ENCODE measurements around the gene COL8A2.

Gene COL8A2

GRCh38 chr1:36126005-36126716 is 1.1 kb upstream of the COL8A2 start (continued):
- TF ChIP-seq, protein P1, sequence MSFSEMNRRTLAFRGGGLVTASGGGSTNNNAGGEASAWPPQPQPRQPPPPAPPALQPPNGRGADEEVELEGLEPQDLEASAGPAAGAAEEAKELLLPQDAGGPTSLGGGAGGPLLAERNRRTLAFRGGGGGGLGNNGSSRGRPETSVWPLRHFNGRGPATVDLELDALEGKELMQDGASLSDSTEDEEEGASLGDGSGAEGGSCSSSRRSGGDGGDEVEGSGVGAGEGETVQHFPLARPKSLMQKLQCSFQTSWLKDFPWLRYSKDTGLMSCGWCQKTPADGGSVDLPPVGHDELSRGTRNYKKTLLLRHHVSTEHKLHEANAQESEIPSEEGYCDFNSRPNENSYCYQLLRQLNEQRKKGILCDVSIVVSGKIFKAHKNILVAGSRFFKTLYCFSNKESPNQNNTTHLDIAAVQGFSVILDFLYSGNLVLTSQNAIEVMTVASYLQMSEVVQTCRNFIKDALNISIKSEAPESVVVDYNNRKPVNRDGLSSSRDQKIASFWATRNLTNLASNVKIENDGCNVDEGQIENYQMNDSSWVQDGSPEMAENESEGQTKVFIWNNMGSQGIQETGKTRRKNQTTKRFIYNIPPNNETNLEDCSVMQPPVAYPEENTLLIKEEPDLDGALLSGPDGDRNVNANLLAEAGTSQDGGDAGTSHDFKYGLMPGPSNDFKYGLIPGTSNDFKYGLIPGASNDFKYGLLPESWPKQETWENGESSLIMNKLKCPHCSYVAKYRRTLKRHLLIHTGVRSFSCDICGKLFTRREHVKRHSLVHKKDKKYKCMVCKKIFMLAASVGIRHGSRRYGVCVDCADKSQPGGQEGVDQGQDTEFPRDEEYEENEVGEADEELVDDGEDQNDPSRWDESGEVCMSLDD (tag by site-specific recombination; IDR thresholded peaks at IDR 0.05): peak; percentile 85
- TF ChIP-seq, protein P2, sequence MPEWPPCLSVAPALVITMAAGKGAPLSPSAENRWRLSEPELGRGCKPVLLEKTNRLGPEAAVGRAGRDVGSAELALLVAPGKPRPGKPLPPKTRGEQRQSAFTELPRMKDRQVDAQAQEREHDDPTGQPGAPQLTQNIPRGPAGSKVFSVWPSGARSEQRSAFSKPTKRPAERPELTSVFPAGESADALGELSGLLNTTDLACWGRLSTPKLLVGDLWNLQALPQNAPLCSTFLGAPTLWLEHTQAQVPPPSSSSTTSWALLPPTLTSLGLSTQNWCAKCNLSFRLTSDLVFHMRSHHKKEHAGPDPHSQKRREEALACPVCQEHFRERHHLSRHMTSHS (tag by site-specific recombination; IDR thresholded peaks at IDR 0.05): 0 out of 2 replicates have a peak, but pooled peaks have one; percentile 36
- TF ChIP-seq PRDM4 (tag by site-specific recombination; IDR thresholded peaks at IDR 0.05) (no peak), FEZF1 (tag by site-specific recombination; IDR thresholded peaks at IDR 0.05) (no peak), ZSCAN30 (tag by site-specific recombination; IDR thresholded peaks at IDR 0.05) (no peak), ZNF157 (tag by site-specific recombination; IDR thresholded peaks at IDR 0.05) (peak; percentile 26; the same call in 1 of the 2 replicates), ZNF704 (tag by site-specific recombination; IDR thresholded peaks at IDR 0.05) (no peak), GFI1B (tag by site-specific recombination; IDR thresholded peaks at IDR 0.05) (no peak), BCL6B (tag by site-specific recombination; IDR thresholded peaks at IDR 0.05) (no peak), ZNF639 (tag by site-specific recombination; IDR thresholded peaks at IDR 0.05) (no peak), ZNF670 (tag by site-specific recombination; IDR thresholded peaks at IDR 0.05; ENCODE audit: low read depth) (0 out of 2 replicates have a peak, but pooled peaks have one; percentile 69), ZNF155 (tag by site-specific recombination; IDR thresholded peaks at IDR 0.05) (no peak), ZXDB (tag by site-specific recombination; IDR thresholded peaks at IDR 0.05) (no peak), ZNF785 (tag by site-specific recombination; IDR thresholded peaks at IDR 0.05) (0 out of 2 replicates have a peak, but pooled peaks have one; percentile 59), ZNF423 (tag by site-specific recombination; IDR thresholded peaks at IDR 0.05) (no peak), GLIS1 (tag by site-specific recombination; IDR thresholded peaks at IDR 0.05) (no peak), ZNF19 (tag by site-specific recombination; IDR thresholded peaks at IDR 0.05; ENCODE audit: low read depth) (no peak), ZNF530 (tag by site-specific recombination; IDR thresholded peaks at IDR 0.05; ENCODE audit: low read depth) (no peak), SP7 (tag by site-specific recombination; IDR thresholded peaks at IDR 0.05) (no peak), EGR2 (tag by site-specific recombination; IDR thresholded peaks at IDR 0.05; ENCODE audit: low read depth) (peak; percentile 98), YY1 (tag by site-specific recombination; IDR thresholded peaks at IDR 0.05) (no peak), OVOL3 (tag by site-specific recombination; IDR thresholded peaks at IDR 0.05) (no peak), ZNF707 (tag by site-specific recombination; IDR thresholded peaks at IDR 0.05) (no peak), GLI2 (tag by site-specific recombination; IDR thresholded peaks at IDR 0.05; ENCODE audit: borderline replicate concordance, low read depth) (no peak), ZNF518A (tag by site-specific recombination; conservative IDR thresholded peaks at IDR 0.05; ENCODE audit: low read depth) (no peak)
